Activated T-cell treated with anti-CD3 and anti-CD28 coated beads, Interleukin-2, amount 50 U/mL, for 72 hours (primary cell): ENCODE measurements around the gene AGRN. TPM values are rescaled to one million over a fixed set of nuclear protein-coding genes. Genes with fewer than 3 reads are reported as not detected.
"Not testable (repeated sequence)": the region's sequence is repeated elsewhere in the genome, so short reads cannot be mapped to it uniquely, and the experiment has no call there.

Experiments
- ATAC-seq, 2 donors: fragments of 150-1000 bp; cut with Tn5 transposase; replicated peaks in 1 of 2; 2 replicates each; pipeline ENCODE4 v1.10.0; 2021; ENCODE audit warnings: moderate library complexity in 2 of 2, mild to moderate bottlenecking in 1 of 2
- DNase-seq, 2 donors: peaks; one replicate each; pipeline ENCODE4 v3.0.0; 2021 to 2022; ENCODE audit warnings: mixed read lengths in 1 of 2
- H3K27ac Mint-ChIP-seq: one replicate; pipeline ENCODE4 v1.8.0; 2022; ENCODE audit warnings: mild to moderate bottlenecking, moderate library complexity, mixed read lengths
- H3K27me3 Mint-ChIP-seq: one replicate; pipeline ENCODE4 v1.8.0; 2022; ENCODE audit warnings: low read depth, mixed read lengths
- H3K36me3 Mint-ChIP-seq, 2 donors: one replicate each; pipeline ENCODE4 v1.8.0; 2022; ENCODE audit warnings: mixed read lengths in 2 of 2, mild to moderate bottlenecking in 1 of 2; ENCODE audit not compliant: insufficient read depth in 2 of 2
- H3K4me1 Mint-ChIP-seq: one replicate; pipeline ENCODE4 v1.8.0; 2022; ENCODE audit warnings: low read depth, mixed read lengths
- H3K4me3 Mint-ChIP-seq, 2 donors: one replicate each; pipeline ENCODE4 v1.8.0; 2022; ENCODE audit warnings: mild to moderate bottlenecking in 2 of 2, mixed read lengths in 2 of 2, moderate library complexity in 2 of 2
- H3K9me3 Mint-ChIP-seq, 2 donors: one replicate each; pipeline ENCODE4 v1.8.0; 2022; ENCODE audit warnings: mixed read lengths in 2 of 2
- total RNA-seq, 2 donors: library from RNA; stranded (reverse); gene quantifications; one replicate each; pipeline ENCODE4 v1.2.3, GENCODE V29; 2022

Gene AGRN
- total RNA-seq = 100 to 1,000 TPM in 1 of 2 donors, 10 to 100 TPM in 1; 69.0 to 112 TPM

DNA sequence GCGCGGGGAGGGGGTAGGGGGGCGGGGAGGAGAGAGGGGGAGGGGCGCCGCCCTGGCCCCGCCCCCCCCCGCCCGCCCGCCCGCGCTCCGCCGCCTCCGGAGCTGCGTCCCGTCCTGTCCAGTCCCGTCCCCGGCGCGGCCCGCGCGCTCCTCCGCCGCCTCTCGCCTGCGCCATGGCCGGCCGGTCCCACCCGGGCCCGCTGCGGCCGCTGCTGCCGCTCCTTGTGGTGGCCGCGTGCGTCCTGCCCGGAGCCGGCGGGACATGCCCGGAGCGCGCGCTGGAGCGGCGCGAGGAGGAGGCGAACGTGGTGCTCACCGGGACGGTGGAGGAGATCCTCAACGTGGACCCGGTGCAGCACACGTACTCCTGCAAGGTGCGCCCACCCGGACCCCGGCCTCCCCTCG is at the start of gene AGRN:
TSS of gene AGRN (plus strand) at position 121 of the 405 bp plus-strand sequence. CDS start at position 174, 53 bp downstream.
- Mint-ChIP-seq H3K4me3 (peak within 1 kb of the TSS; percentile 50 to 72), H3K36me3 (peaks cover 0 to 3% of the 10 kb centered on the region in 2 donors), H3K9me3 (no peaks in the 10 kb centered on the region), H3K27ac (no peak within 1 kb of the TSS), H3K27me3 (peaks cover 7% of the 10 kb centered on the region), H3K4me1 (peaks cover 12% of the 10 kb centered on the region)
- ATAC-seq (peak; percentile 46 to 53), DNase-seq (peak; percentile 39 to 52)

DNA sequence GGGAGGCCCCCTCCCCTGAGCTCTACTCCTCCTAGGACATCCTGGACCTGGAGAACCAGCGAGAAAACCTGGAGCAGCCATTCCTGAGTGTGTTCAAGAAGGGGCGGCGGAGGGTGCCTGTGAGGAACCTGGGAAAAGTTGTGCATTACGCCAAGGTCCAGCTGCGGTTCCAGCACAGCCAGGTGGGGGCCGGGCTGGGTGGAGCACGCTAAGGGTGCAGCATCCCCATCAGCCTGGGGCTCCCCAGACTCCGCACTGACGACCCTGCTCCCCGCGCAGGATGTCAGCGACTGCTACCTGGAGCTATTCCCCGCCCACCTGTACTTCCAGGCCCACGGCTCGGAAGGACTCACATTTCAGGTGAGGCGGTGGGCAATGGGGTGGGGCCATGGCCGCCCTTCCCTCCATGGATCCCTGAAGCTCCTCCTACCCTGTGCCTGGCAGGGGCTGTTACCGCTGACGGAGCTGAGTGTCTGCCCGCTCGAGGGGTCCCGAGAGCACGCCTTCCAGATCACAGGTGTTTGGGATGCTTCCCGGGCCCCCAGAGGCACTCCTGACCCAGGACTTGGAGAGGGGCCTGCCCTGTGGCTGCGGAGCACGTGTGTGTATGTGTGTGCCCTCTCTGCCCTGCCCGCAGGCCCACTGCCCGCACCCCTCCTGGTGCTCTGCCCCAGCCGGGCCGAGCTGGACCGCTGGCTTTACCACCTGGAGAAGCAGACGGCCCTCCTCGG is 49.5 kb upstream of the AGRN start:
- no peak for DNase-seq
- ATAC-seq = no peak
- Mint-ChIP-seq H3K9me3 (peaks cover 0 to 6% of the 10 kb centered on the region in 2 donors), H3K4me1 (peaks cover 6% of the 10 kb centered on the region), H3K27me3 (peaks cover 25% of the 10 kb centered on the region), H3K36me3 (no peaks in the 10 kb centered on the region), H3K27ac (no peak overlapping the region), H3K4me3 (no peak overlapping the region)

DNA sequence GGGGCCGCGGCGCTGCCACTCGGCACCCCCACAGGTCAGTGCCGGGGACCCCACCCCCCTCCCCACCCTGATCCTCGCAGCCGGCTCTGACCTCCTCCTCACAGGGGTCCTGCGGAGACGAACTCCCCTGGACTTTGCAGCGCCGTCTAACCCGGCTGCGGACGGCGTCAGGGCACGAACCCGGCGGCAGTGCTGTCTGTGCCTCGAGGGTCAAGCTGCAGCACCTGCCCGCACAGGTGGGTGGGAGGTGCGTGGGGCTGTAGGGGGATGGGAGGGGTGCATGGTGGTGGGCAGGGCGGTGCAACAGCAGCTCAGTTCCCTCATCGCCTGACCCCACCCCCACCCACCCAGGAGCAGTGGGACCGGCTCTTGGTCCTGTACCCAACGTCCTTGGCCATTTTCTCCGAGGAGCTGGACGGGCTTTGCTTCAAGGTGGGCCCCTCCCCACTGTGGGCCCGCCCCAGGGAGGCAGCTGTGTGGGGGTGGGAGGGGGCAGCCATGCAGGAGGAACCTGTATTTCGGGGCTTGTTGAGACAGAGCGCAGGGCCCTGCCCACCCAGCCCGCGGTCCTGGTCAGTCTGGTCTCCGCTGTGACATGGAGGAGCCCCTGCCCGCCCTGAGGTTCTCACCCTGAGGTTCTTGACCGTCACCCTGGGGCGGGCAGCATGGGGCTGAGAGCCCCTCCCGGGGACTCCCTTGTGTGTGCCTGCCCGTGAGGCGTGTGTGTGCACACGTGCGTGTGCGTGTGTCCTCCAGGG is 48.8 kb upstream of the AGRN start:
- Mint-ChIP-seq H3K36me3 (no peaks in the 10 kb centered on the region), H3K4me1 (no peaks in the 10 kb centered on the region), H3K4me3 (no peak overlapping the region), H3K9me3 (peaks cover 0 to 6% of the 10 kb centered on the region in 2 donors), H3K27me3 (peaks cover 31% of the 10 kb centered on the region), H3K27ac (no peak overlapping the region)
- no peak for DNase-seq
- no peak for ATAC-seq

DNA sequence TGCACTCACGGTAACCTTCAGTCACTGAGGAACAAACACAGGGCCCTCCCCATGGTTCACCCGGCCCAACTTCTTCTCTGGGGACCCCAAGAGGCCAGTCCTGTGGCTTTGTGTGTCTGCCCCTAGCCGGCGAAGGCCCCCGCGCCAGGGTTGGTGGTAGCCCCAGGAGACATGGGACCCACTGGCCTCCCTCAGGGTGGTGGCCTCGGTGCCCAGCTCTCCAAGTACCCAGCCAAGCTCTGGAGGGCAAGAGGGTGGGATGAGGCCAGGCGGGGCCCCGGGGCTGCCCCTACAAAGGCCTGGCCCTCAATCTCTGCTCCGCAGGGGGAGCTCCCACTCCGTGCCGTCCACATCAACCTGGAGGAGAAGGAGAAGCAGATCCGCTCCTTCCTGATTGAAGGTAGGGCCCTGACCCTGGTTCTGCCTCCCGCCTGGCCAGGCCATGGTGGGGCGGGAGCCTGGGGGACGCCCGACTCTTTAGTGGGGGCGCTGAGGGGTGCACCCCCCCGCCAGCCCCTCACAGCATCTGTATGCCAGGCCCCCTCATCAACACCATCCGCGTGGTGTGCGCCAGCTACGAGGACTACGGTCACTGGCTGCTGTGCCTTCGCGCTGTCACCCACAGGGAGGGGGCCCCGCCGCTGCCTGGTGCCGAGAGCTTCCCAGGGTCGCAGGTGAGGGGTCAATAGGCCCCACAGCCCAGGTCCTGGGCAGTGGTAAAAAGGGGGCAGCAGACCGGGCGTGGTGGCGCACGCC is 48.0 kb upstream of the AGRN start:
- Mint-ChIP-seq H3K27me3 (peaks cover 31% of the 10 kb centered on the region), H3K4me1 (no peaks in the 10 kb centered on the region), H3K4me3 (no peak overlapping the region), H3K36me3 (no peaks in the 10 kb centered on the region), H3K9me3 (peaks cover 0 to 6% of the 10 kb centered on the region in 2 donors), H3K27ac (no peak overlapping the region)
- DNase-seq (no peak), ATAC-seq (no peak)

DNA sequence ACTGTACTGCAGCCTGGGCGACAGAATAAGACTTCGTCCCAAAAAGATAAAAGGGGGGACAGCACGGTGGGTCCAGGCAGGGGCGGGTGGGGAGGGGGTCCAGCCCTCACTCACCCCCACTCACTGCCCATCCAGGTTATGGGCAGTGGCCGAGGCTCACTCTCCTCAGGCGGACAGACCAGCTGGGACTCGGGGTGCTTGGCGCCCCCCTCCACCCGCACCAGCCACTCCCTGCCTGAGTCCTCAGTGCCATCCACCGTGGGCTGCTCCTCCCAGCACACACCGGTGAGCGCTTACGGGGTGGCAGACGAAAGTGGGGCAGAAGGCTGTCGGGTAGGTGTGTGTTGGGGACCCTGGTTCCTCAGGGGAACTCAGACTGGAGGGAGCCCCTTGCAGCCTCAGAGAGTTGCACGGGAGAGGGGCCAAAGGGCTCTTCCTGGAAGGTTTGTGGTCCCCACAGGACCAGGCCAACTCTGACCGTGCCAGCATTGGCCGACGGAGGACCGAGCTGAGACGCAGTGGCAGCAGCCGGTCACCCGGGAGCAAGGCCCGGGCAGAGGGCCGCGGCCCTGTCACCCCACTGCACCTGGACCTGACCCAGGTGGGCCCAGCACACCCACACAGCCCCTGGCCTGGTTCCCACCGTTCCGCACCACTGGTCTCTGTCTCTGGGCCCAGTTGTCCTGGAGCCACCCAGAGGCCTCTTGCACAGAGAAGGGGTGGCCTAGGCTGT is 47.0 kb upstream of the AGRN start:
- H3K27me3 Mint-ChIP-seq = peaks cover 31% of the 10 kb centered on the region
- ATAC-seq (no peak), DNase-seq (no peak)
- H3K4me3 Mint-ChIP-seq = no peak overlapping the region
- H3K4me1 Mint-ChIP-seq = no peaks in the 10 kb centered on the region
- H3K27ac Mint-ChIP-seq = no peak overlapping the region
- H3K36me3 Mint-ChIP-seq = no peaks in the 10 kb centered on the region
- peaks cover 0 to 6% of the 10 kb centered on the region in 2 donors for H3K9me3 Mint-ChIP-seq

DNA sequence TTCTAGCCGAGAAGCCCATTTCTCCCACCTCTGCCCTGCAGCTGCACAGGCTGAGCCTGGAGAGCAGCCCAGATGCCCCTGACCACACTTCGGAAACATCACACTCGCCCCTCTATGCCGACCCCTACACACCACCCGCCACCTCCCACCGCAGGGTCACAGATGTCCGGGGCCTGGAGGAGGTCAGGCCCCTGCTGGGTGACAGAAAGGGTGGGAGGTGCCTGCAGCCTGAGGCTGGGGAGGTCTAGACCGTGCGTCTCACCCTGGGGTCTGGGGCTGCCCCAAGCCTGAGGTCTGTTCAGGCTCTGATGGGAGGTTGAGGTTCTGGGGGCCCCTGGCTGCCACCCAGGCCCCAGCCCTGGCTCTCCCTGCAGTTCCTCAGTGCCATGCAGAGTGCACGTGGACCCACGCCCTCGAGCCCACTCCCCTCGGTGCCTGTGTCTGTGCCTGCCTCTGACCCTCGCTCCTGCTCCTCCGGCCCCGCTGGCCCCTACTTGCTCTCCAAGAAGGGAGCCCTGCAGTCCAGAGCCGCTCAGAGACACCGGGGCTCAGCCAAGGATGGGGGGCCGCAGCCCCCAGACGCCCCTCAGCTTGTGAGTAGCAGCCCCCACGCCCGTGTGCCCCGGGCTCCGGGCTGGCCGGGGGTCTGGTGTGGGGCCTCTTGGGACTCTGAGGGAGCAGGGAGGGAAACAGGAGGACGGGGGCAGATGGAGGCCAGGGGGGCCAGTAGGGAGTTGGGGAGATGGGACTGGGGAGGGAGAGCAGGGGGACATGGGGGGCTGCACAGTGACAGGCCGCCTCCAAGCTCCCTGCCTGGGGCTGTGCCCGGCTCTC is 46.2 kb upstream of the AGRN start:
- H3K36me3 Mint-ChIP-seq = no peaks in the 10 kb centered on the region
- H3K9me3 Mint-ChIP-seq = peaks cover 0 to 6% of the 10 kb centered on the region in 2 donors
- H3K27ac Mint-ChIP-seq = no peak overlapping the region
- no peak for DNase-seq
- no peak overlapping the region for H3K4me3 Mint-ChIP-seq
- H3K4me1 Mint-ChIP-seq = no peaks in the 10 kb centered on the region
- no peak for ATAC-seq
- H3K27me3 Mint-ChIP-seq = peaks cover 24% of the 10 kb centered on the region

DNA sequence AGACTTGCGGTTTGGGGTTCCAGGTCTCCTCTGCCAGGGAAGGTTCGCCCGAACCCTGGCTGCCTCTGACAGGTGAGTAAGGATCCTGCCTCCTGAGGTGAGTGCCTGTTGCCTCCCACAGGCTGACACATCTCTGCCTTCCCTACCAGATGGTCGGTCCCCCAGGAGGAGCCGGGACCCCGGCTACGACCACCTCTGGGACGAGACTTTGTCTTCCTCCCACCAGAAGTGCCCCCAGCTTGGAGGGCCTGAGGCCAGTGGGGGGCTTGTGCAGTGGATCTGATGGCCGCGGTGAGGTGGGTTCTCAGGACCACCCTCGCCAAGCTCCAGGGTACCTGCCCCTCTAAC is 45.7 kb upstream of the AGRN start:
- peaks cover 21% of the 10 kb centered on the region for H3K27me3 Mint-ChIP-seq
- H3K27ac Mint-ChIP-seq = no peak overlapping the region
- ATAC-seq = no peak
- no peaks in the 10 kb centered on the region for H3K4me1 Mint-ChIP-seq
- no peak for DNase-seq
- no peaks in the 10 kb centered on the region for H3K36me3 Mint-ChIP-seq
- H3K4me3 Mint-ChIP-seq = no peak overlapping the region
- peaks cover 0 to 5% of the 10 kb centered on the region in 2 donors for H3K9me3 Mint-ChIP-seq

DNA sequence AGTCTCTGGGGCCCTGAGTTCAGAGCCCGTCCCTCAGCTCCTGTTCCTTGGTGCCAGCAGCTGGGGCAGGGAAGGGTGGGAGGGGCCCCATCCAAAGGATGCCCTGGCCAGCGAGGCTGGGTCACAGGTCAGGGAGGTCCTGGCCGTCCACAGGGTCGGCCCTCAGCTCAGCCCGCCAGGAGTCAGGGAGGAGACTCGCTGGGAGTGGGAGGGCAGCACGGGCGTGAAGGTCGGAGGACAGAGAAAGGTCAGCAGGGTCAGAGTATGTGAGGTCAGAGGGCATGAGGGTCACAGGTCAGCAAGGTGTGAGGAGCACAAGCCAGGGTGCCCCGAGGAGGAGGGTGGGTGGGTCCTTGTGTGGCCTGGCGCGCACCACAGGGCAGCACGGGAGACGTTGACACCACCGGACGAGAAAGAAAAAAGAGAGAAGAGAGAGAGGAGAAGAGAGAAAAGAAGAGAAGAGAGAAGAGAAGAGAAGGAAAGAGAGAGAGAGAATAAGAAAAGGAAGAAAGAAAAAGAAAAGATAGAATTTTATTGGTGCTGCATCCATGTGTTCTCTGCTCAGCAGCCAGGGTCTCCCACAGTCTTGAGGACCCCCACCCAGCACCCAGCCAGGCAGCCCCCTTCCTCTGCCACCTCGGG is 45.1 kb upstream of the AGRN start:
- Mint-ChIP-seq H3K4me1 (no peaks in the 10 kb centered on the region), H3K27me3 (peaks cover 16% of the 10 kb centered on the region), H3K36me3 (no peaks in the 10 kb centered on the region), H3K9me3 (no peaks in the 10 kb centered on the region), H3K4me3 (no peak overlapping the region), H3K27ac (no peak overlapping the region)
- DNase-seq (no peak), ATAC-seq (no peak)

DNA sequence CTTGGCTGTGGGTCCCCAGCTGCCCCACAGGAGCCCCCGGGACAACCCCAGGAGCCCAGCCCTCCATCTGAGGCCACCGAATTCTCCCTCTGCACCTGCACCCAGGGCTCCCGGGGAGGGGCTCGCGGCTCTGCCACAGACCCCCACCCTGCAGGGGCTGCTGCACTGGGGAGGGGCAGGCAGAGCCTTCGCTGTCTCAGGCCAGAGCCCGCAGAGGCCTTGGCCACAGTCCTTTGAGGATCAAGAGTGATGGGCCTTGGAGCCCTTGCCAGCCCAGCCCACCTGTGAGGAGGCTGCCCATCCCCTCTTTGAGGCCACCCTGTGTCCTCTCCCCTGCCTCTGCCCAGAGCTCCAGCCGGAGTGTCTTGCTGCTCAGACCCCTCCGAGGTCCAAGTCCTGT is 44.6 kb upstream of the AGRN start:
- H3K36me3 Mint-ChIP-seq = no peaks in the 10 kb centered on the region
- DNase-seq (no peak), ATAC-seq (no peak)
- H3K27me3 Mint-ChIP-seq = peaks cover 14% of the 10 kb centered on the region
- no peaks in the 10 kb centered on the region for H3K4me1 Mint-ChIP-seq
- no peaks in the 10 kb centered on the region for H3K9me3 Mint-ChIP-seq
- no peak overlapping the region for H3K27ac Mint-ChIP-seq
- H3K4me3 Mint-ChIP-seq = no peak overlapping the region

DNA sequence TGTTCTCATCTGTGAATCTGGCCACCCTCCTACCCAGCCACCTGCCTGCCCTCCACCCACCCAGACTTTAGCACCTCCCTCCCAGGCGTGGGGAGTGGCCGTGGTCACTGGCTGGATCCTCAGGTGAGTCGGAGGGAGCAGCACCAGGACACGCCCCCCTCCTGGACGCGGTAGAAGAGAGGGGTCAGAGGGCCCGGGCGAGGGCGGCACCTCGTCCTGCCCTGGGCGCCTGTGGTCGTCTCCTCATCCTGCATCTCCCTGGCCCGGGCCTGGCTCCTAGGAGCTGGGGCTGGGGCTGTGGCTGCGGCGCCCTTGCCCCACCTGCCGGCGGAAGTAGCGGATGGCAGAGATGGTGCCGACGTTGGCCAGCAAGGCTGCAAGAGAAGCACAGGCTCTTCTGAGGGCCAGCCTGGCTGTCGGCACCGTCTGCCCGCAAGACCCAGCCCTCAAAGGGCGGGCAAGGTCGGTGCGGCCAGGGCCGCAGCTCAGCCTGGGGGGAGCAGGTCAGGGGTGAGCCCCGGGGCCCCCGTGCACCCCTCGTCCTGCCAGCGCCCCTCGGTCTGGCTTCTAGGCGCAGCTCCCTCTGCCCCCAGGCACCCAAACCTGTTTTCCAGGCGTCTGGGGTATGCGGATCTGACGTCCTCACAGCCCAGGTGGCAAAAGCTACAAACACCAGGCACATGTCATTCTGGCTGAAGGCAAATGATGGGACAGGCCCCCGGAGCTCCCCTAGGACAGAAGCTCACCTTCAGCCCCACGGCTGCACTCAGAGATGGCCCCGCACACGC is 43.8 kb upstream of the AGRN start:
- Mint-ChIP-seq H3K27me3 (peaks cover 14% of the 10 kb centered on the region), H3K4me1 (no peaks in the 10 kb centered on the region), H3K9me3 (no peaks in the 10 kb centered on the region), H3K4me3 (peak overlapping the region in 1 of 2 donors; percentile 42), H3K27ac (no peak overlapping the region), H3K36me3 (no peaks in the 10 kb centered on the region)
- DNase-seq (peak; percentile 75 to 76), ATAC-seq (peak; percentile 86 to 92)

DNA sequence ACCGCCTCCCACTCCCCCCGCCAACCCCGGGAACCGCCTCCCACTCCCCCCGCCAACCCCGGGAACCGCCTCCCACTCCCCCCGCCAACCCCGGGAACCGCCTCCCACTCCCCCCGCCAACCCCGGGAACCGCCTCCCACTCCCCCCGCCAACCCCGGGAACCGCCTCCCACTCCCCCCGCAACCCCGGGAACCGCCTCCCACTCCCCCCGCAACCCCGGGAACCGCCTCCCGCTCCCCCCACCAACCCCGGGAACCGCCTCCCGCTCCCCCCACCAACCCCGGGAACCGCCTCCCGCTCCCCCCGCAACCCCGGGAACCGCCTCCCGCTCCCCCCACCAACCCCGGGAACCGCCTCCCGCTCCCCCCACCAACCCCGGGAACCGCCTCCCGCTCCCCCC is 43.1 kb upstream of the AGRN start:
- H3K4me1 Mint-ChIP-seq, H3K27ac Mint-ChIP-seq, H3K9me3 Mint-ChIP-seq, H3K36me3 Mint-ChIP-seq, H3K4me3 Mint-ChIP-seq, DNase-seq, ATAC-seq: not testable (repeated sequence)
- H3K27me3 Mint-ChIP-seq = peaks cover 14% of the 10 kb centered on the region
